Measurements from ENCODE around the gene ARFGAP1.

ARFGAP1 gene

GRCh38 chr20:63310265-63310991 is 37.8 kb downstream of the ARFGAP1 start:
- no peak for DNase-seq

GRCh38 chr20:63311186-63311832 is 38.7 kb downstream of the ARFGAP1 start:
- DNase-seq = no peak

- DNase-seq = no peak
These were observed 39.2 kb downstream of the ARFGAP1 start for GRCh38 chr20:63311833-63312243.

- no peak for DNase-seq
These were observed 39.7 kb downstream of the ARFGAP1 start for GRCh38 chr20:63312273-63312672.

GRCh38 chr20:63312690-63313348 is 40.2 kb downstream of the ARFGAP1 start:
- DNase-seq = no peak

- no peak for DNase-seq
These were observed 40.9 kb downstream of the ARFGAP1 start for GRCh38 chr20:63313349-63314014.

GRCh38 chr20:63314015-63314471 is 41.4 kb downstream of the ARFGAP1 start:
- no peak for DNase-seq

GRCh38 chr20:63314566-63315239 is 42.1 kb downstream of the ARFGAP1 start:
- no peak for DNase-seq

GRCh38 chr20:63315240-63315689 is 42.7 kb downstream of the ARFGAP1 start:
- DNase-seq = no peak

- DNase-seq = no peak
These were observed 43.3 kb downstream of the ARFGAP1 start for GRCh38 chr20:63315731-63316491.

- DNase-seq = no peak
These were observed 43.9 kb downstream of the ARFGAP1 start for GRCh38 chr20:63316502-63316921.

- DNase-seq = no peak
These were observed 44.4 kb downstream of the ARFGAP1 start for GRCh38 chr20:63317061-63317460.

- DNase-seq = no peak
These were observed 45.1 kb downstream of the ARFGAP1 start for GRCh38 chr20:63317601-63318291.

GRCh38 chr20:63318391-63319163 is 46.0 kb downstream of the ARFGAP1 start:
- no peak for DNase-seq

GRCh38 chr20:63319164-63320040 is 46.8 kb downstream of the ARFGAP1 start:
- no peak for DNase-seq

GRCh38 chr20:63320041-63320511 is 47.5 kb downstream of the ARFGAP1 start:
- no peak for DNase-seq

GRCh38 chr20:63320616-63321147 is 48.1 kb downstream of the ARFGAP1 start:
- no peak for DNase-seq

- DNase-seq = no peak
These were observed 48.7 kb downstream of the ARFGAP1 start for GRCh38 chr20:63321148-63321831.
